ENCODE results near the gene LRRC2.

- peak; percentile 100 for TF ChIP-seq CTCF (IDR thresholded peaks at IDR 0.05; ENCODE audit: low read depth, low read length)
- TF ChIP-seq EZH2phosphoT487 (IDR thresholded peaks at IDR 0.05; ENCODE audit: low read depth), result no peak
Measured at GRCh38 chr3:46488735-46489361, 77.3 kb downstream of the LRRC2 start.

All from OCI-LY3 (cell line).